Coronary artery (tissue), 2 donors: Measurements from ENCODE around the gene PP2D1.

ENCODE experiments used
- DNase-seq: peaks from one replicate; pipeline ENCODE4 v3.0.0-alpha.2; 2017; ENCODE audit warnings: low spot score
- H3K27ac ChIP-seq, 2 donors: fragments of 200-600 bp; sonication (generic); one replicate each; pipeline ENCODE4 v1.5.1; 2016 to 2019
- H3K4me3 ChIP-seq: fragments of 200-600 bp; sonication (generic); 2 replicates; pipeline ENCODE4 v1.5.1; 2016; ENCODE audit warnings: mild to moderate bottlenecking, moderate library complexity
- CTCF ChIP-seq: fragments of 200-600 bp; sonication (generic); IDR thresholded peaks from one replicate; pipeline ENCODE4 v1.5.1; 2019; ENCODE audit warnings: antibody characterized with exemption

Gene PP2D1, protein sequence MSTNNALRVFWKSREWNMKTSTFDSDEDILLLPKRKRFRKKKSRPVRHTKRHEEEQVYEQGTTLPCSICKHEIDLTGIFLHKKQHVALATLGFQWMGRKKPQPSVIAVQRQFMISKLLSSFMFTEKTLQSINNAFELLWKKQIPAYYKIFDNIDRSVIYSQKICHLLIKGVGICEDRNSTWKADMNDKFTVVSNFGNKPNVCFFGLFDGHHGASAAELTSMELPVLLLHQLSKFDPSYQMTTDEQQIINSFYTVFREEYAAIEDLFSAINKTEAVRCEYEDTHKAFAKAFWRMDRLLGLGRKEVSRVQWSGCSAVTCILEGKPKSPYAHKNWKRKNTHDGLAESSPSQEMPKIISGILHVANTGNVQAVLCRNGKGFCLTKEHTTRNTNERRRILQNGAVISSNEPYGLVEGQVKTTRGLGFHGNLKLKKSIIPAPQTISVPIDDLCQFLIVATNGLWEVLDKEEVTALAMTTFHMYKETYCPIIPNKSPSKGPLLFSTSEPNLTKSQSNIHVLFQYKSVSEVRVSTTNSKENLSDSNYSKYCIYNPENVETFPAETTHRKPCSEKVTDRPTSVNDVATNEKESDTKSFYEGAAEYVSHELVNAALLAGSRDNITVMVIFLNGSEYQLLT

GRCh38 chr3:20012164-20012563 lies at the start of gene PP2D1:
PP2D1 (minus strand) TSS chr3:20012264; CDS start chr3:20012072, 192 bp downstream.
- no peak for DNase-seq
- TF ChIP-seq CTCF, result no peak
- no peak within 1 kb of the TSS for H3K4me3 ChIP-seq
- no peak within 1 kb of the TSS for H3K27ac ChIP-seq

DNA sequence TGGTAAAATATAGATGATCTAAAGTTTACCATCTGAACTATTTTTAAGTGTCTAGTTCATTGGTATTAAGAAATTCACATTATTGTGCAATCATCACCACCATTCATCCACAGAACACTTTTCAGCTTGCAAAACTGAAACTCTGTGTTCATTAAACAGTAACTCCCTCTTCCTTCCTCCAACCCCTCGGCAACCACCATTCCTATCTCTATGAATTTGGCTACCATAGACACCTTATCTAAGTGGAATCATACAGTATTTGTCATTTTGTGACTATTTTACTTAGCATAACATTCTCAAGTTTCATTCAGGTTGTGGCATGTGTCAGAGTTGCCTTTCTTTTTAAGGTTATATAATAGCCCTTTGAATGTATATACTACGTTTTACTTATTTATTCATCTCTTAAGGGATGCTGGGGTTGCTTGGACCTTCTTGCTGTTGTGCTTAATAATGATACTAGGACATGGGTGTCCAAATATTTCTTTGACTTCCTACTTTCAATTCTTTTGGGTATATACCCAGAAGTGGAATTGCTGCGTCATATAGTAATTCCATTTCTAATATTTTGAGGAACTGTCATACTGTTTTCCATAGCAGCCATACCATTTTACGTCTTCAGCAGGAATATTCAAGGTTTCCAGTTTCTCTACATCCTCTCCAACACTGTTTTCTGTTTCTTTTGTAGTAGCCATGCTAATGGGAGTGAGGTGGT lies 49.1 kb upstream of the PP2D1 start:
- Histone ChIP-seq H3K27ac (peak overlapping the region; percentile 15 to 33), H3K4me3 (peak overlapping the region; percentile 14)
- no peak for DNase-seq
- TF ChIP-seq CTCF, result no peak

DNA sequence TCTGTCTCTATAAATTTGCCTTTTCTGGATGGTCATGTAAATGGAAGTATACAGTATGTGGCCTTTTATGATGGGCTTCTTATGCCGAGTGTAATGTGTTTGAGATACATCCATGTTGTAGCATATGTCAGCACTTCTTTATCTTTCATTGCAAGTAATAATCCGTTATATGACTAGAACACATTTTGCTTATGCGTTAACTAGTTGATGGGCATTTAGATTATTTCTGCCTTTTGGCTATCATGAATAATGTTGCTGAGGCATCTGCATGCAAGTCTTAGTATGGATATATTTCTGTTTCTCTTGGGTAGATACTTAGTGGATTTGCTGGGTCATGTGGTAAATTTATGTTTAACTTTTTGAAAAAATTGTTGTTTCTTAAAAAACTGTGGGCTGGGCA lies 47.9 kb upstream of the PP2D1 start:
- no peak for DNase-seq
- Histone ChIP-seq H3K27ac (no peak overlapping the region), H3K4me3 (no peak overlapping the region)
- TF ChIP-seq CTCF, result no peak

GRCh38 chr3:20057612-20058180 lies 45.6 kb upstream of the PP2D1 start:
- Histone ChIP-seq H3K27ac (peak overlapping the region; percentile 50 to 74), H3K4me3 (peak overlapping the region; percentile 4)
- DNase-seq, result no peak
- TF ChIP-seq CTCF, result no peak

DNA sequence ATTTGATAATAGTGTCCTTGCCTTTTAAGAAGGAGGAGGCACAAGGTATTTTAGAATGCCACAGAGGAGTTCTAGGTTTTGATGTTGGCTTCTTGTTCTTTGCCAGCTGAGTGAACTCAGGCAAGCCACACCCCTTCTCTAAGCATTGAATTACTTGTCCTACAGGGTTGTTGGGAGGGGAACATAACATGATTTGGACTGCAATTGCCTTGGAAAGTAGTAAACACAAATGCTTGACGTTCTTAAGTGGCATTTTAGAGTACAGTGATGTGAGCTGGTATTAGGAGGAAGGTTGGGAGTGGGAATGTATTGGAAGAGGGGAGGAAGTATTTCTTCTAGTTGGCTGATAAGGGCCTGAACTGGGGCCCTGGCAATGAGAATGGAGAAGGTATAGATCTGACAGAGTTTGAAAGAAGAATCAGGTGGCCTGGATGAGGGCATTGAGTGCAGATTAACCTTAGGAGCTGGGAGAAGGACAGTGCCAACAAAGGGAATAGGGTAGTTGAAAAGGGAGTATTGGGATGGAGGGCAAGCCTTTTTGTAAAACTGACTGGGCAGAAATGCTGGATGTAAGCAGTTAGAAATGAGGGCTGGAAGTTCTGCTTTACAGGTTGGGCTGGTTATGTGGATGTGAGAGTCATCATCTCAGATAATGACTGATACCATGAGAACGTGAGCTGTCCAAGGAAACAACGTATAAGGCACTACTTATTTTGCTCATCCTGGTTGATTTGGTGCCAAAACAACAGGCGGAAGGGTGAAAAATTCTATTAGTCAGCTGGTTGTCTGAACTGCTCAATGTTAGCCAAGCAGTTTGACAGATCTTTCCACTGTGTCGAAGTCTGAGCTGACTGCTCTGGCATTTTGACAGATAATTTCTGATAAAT lies 44.9 kb upstream of the PP2D1 start:
- no peak for DNase-seq
- H3K27ac ChIP-seq, result peak overlapping the region; percentile 50 to 74
- peak overlapping the region; percentile 4 for H3K4me3 ChIP-seq
- TF ChIP-seq CTCF, result no peak

- no peak for TF ChIP-seq CTCF
- no peak overlapping the region for H3K4me3 ChIP-seq
- peak overlapping the region in 1 of 2 donors; percentile 11 for H3K27ac ChIP-seq
- no peak for DNase-seq
Observed at GRCh38 chr3:20055842-20056241, 43.8 kb upstream of the PP2D1 start.
